Fibroblast of the aortic adventitia (primary cell): ENCODE data around the gene C2CD2L. TPM values are rescaled to one million over a fixed set of nuclear protein-coding genes. Genes with fewer than 3 reads are reported as not detected.

Experiments
- DNase-seq: peaks from one replicate; pipeline ENCODE4 v3.0.0-alpha.2; 2010; ENCODE audit warnings: low read depth
- H3K4me3 ChIP-seq: 2 replicates; pipeline ENCODE4 v1.5.1; 2011; ENCODE audit warnings: low read depth, mild to moderate bottlenecking, control low read depth, low read length, moderate library complexity
- total RNA-seq: library from RNA; depleted of rRNA; stranded (reverse); fragments of >200 nt; gene quantifications from 2 replicates; pipeline ENCODE4 v1.2.3, GENCODE V29; 2012; ENCODE audit warnings: low replicate concordance
- TF ChIP-seq, protein P1 (sequence below): IDR thresholded peaks from 2 replicates; pipeline ENCODE4 v1.5.1; 2011; ENCODE audit warnings: mild to moderate bottlenecking, low read length, control low read depth, inconsistent platforms; ENCODE audit not compliant: insufficient read depth

Gene C2CD2L
- total RNA-seq, 1 donor = 4.9 TPM

DNA sequence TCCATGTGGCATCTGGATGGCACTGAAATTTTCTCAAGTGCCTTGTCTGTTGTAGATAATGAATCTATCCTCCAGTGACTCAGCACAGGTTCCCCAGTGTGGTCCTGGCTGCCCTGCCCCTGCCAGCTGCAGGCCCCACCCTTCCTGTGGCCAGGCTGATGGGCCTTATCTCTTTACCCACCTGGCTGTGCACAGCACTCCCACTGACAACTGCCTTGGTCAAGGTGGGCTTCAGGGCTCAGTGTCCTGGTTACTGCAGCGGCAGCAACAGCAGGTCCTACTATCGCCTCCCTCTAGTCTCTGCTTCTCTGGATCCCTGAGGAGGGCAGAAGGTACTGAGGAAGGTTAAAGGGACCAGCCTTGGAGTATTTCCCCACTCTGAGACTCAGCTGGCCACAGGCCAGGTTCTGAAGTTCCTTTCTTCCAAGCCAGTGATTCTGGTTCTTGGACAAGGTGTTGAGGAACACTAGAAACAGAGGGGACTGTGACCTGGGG lies 19.4 kb upstream of the C2CD2L start:
- TF ChIP-seq, protein P1, sequence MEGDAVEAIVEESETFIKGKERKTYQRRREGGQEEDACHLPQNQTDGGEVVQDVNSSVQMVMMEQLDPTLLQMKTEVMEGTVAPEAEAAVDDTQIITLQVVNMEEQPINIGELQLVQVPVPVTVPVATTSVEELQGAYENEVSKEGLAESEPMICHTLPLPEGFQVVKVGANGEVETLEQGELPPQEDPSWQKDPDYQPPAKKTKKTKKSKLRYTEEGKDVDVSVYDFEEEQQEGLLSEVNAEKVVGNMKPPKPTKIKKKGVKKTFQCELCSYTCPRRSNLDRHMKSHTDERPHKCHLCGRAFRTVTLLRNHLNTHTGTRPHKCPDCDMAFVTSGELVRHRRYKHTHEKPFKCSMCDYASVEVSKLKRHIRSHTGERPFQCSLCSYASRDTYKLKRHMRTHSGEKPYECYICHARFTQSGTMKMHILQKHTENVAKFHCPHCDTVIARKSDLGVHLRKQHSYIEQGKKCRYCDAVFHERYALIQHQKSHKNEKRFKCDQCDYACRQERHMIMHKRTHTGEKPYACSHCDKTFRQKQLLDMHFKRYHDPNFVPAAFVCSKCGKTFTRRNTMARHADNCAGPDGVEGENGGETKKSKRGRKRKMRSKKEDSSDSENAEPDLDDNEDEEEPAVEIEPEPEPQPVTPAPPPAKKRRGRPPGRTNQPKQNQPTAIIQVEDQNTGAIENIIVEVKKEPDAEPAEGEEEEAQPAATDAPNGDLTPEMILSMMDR = no peak
- no peak overlapping the region for H3K4me3 ChIP-seq
- no peak for DNase-seq

DNA sequence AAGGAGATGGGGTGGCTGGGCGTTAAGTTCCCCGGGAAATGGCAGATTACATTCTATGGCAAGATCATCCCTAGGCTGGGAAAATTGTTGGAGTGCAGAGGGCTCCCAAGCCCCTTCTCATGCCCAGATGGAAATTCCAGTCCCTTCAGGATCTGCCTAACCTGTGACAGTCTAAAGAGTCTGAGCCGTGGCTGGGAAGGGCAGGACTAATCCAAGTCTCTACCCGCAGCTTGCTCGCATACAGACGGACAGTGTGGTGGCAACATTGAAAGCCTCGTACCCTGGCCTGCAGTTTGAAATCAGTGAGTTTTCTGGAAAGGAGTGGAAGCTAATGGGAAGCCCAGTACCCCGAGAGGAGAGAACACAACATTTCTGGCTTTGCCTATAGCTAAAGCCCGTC lies 18.7 kb upstream of the C2CD2L start:
- TF ChIP-seq, protein P1 = no peak
- DNase-seq = no peak
- no peak overlapping the region for H3K4me3 ChIP-seq

- TF ChIP-seq, protein P1 = no peak
- DNase-seq = no peak
Observed at GRCh38 chr11:119089319-119089718, 17.8 kb upstream of the C2CD2L start.

DNA sequence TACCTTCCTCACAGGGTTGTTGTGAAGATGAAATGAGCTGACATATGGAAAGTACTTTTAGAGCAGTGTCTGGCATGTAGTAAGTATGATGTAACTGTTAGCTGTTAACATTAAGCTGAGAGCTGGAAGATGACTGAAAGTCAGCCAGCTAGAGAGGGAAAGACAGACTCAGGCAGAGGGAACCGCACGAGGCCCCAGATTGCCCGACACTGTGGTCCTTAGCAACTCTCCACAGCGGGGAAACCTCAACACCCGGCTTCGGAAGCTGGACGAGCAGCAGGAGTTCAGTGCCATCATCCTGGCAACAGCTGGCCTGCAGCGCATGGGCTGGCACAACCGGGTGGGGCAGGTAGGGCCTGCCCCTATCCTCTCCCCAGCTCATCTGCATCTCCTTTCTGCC lies 16.0 kb upstream of the C2CD2L start:
- DNase-seq = peak; percentile 32
- no peak overlapping the region for H3K4me3 ChIP-seq
- TF ChIP-seq, protein P1 = no peak

More at GRCh38 chr11:119089319-119089718, 17.8 kb upstream of the C2CD2L start:
- no peak overlapping the region for H3K4me3 ChIP-seq

- TF ChIP-seq, protein P1 = no peak
- DNase-seq = no peak
- H3K4me3 ChIP-seq = peak overlapping the region; percentile 75
Observed at GRCh38 chr11:119091966-119092879, 14.9 kb upstream of the C2CD2L start.

DNA sequence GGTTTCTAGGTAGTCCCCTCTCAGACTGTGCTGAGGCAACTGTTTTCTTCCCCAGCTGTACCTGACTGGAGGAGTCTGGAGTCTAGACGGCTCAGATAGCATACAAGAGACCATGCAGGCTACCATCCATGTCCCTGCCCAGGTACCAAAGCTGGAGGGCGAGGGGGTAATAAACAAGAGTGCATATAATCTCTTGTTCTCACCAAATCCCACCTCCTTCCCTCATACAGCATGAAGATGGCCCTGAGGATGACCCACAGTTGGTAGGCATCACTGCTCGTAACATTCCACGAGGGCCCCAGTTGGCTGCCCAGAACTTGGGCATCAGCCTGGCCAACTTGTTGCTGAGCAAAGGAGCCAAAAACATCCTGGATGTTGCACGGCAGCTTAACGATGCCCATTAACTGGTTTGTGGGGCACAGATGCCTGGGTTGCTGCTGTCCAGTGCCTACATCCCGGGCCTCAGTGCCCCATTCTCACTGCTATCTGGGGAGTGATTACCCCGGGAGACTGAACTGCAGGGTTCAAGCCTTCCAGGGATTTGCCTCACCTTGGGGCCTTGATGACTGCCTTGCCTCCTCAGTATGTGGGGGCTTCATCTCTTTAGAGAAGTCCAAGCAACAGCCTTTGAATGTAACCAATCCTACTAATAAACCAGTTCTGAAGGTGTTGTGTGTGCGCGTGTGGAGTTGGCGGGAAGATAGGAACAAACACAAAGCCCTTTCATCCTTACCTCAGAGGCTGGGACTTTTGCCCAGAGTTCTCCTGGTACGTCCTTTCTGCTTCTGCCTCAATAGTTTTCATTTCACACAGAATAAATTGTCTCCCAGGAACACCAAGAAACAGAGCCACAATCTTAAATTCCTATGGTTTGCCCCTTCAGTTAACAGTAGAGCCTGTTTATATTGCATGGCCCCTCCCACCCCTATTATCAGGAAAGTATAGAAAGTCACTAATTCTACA lies 14.0 kb upstream of the C2CD2L start:
- TF ChIP-seq, protein P1 = no peak
- DNase-seq = peak; percentile 41
- H3K4me3 ChIP-seq = peak overlapping the region; percentile 75
